ENCODE measurements around the gene KIAA1614.

The KIAA1614 gene

GRCh38 chr1:180912211-180912800 is 391 bp upstream of the KIAA1614 start:
- Histone ChIP-seq H3K4me1 (ENCODE audit: low read length) (peaks cover 58% of the 10 kb centered on the region), H4K20me1 (ENCODE audit: insufficient read depth, low read length) (no peaks in the 10 kb centered on the region), H3K36me3 (replicated peaks; ENCODE audit: low read depth, low read length) (no peaks in the 10 kb centered on the region), H3K27ac (ENCODE audit: low read length) (peak overlapping the region; percentile 12), H3K9me3 (ENCODE audit: insufficient read depth, low read length) (no peaks in the 10 kb centered on the region), H3K9ac (ENCODE audit: low read length) (peak overlapping the region; percentile 75), H2AFZ (ENCODE audit: low read depth, low read length) (peak overlapping the region; percentile 44), H3K27me3 (ENCODE audit: low read depth, low read length) (0 out of 2 replicates have a peak, but pooled peaks cover 3% of the 10 kb centered on the region), H3K79me2 (ENCODE audit: low read length) (no peaks in the 10 kb centered on the region), H3K4me2 (ENCODE audit: low read length) (peak overlapping the region; percentile 85), H3K4me3 (ENCODE audit: low read length) (peak overlapping the region; percentile 75)
- TF ChIP-seq CTCF (IDR thresholded peaks at IDR 0.05; ENCODE audit: low read depth, low read length), result no peak

DNA sequence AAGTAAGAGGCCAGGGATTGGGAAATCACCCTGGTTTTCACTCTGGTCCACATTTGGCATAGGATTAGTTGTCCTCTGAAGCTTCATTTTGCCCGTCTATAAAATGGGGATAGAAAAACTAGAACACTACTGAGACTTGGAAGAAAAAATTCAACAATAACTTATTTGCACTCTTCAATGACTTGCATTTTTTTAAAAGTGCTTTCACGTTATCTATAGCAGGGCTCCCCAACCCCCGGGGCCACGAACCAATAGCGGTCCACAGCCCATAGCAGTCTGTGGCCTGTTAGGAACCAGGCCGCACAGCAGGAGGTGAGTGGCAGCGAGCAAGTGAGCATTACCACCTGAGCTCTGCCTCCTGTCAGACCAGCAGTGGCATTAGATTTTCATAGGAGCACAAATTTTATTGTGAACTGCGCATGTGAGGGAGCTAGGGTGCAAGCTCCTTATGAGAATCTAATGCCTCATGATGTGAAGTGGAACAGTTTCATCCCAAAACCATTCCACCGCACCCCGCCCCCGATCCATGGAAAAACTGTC is 2.8 kb downstream of the KIAA1614 start:
- Histone ChIP-seq H3K27ac (ENCODE audit: low read length) (no peak overlapping the region), H3K27me3 (ENCODE audit: low read depth, low read length) (0 out of 2 replicates have a peak, but pooled peaks cover 3% of the 10 kb centered on the region), H3K36me3 (replicated peaks; ENCODE audit: low read depth, low read length) (no peaks in the 10 kb centered on the region), H4K20me1 (ENCODE audit: insufficient read depth, low read length) (no peaks in the 10 kb centered on the region), H3K9ac (ENCODE audit: low read length) (no peak overlapping the region), H3K79me2 (ENCODE audit: low read length) (no peaks in the 10 kb centered on the region), H3K4me1 (ENCODE audit: low read length) (peaks cover 53% of the 10 kb centered on the region), H3K4me2 (ENCODE audit: low read length) (no peak overlapping the region), H2AFZ (ENCODE audit: low read depth, low read length) (no peak overlapping the region), H3K9me3 (ENCODE audit: insufficient read depth, low read length) (no peaks in the 10 kb centered on the region), H3K4me3 (ENCODE audit: low read length) (no peak overlapping the region)
- TF ChIP-seq EZH2phosphoT487 (IDR thresholded peaks at IDR 0.05; ENCODE audit: low read depth) (no peak), CTCF (IDR thresholded peaks at IDR 0.05; ENCODE audit: low read depth, low read length) (no peak)

DNA sequence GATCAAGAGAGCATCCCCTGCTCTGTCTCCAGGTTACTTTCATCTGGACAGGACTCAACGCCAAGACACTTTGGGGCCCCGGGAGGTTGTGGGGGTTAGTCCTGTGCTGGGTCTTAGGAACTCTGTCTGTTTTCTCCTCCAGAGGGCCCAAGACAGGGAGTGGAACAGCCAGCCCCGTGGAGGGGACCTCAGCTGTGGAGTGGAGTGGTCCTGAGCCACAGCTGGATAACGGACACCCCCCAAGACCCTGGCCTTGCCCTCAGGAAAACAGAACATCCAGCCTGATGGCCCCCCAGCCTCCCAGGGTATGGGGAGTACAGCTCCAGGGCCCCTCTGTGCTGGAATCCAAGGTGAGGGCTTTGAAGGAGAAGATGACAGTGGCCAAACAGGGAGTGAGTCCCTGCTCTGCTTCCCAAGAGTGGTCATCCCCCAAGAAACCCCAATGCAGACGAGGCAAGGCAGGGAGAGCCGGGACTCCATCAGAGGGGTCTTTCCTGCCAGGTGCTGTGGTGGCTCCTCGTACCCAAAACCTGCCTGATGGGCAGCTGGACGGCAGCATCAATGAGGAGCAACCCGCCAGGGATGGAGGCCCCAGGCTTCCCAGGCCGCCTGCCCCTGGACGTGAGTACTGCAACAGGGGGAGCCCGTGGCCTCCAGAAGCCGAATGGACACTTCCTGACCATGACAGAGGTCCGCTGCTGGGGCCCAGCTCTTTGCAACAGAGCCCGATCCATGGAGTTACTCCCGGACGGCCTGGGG is 3.5 kb downstream of the KIAA1614 start:
- Histone ChIP-seq H3K9me3 (ENCODE audit: insufficient read depth, low read length) (no peaks in the 10 kb centered on the region), H3K79me2 (ENCODE audit: low read length) (no peaks in the 10 kb centered on the region), H4K20me1 (ENCODE audit: insufficient read depth, low read length) (no peaks in the 10 kb centered on the region), H3K4me3 (ENCODE audit: low read length) (no peak overlapping the region), H3K4me1 (ENCODE audit: low read length) (peaks cover 53% of the 10 kb centered on the region), H3K27ac (ENCODE audit: low read length) (no peak overlapping the region), H3K4me2 (ENCODE audit: low read length) (no peak overlapping the region), H3K27me3 (ENCODE audit: low read depth, low read length) (0 out of 2 replicates have a peak, but pooled peaks cover 3% of the 10 kb centered on the region), H3K9ac (ENCODE audit: low read length) (no peak overlapping the region), H2AFZ (ENCODE audit: low read depth, low read length) (no peak overlapping the region), H3K36me3 (replicated peaks; ENCODE audit: low read depth, low read length) (no peaks in the 10 kb centered on the region)
- no peak for TF ChIP-seq EZH2phosphoT487 (IDR thresholded peaks at IDR 0.05; ENCODE audit: low read depth)
- no peak for TF ChIP-seq CTCF (IDR thresholded peaks at IDR 0.05; ENCODE audit: low read depth, low read length)

GRCh38 chr1:180916771-180917170 is 4.1 kb downstream of the KIAA1614 start:
- Histone ChIP-seq H3K79me2 (ENCODE audit: low read length) (no peaks in the 10 kb centered on the region), H3K27me3 (ENCODE audit: low read depth, low read length) (0 out of 2 replicates have a peak, but pooled peaks cover 3% of the 10 kb centered on the region), H3K36me3 (replicated peaks; ENCODE audit: low read depth, low read length) (no peaks in the 10 kb centered on the region), H4K20me1 (ENCODE audit: insufficient read depth, low read length) (no peaks in the 10 kb centered on the region), H3K4me1 (ENCODE audit: low read length) (peaks cover 53% of the 10 kb centered on the region), H2AFZ (ENCODE audit: low read depth, low read length) (no peak overlapping the region), H3K4me2 (ENCODE audit: low read length) (peak overlapping the region; percentile 24; the same call in 1 of the 2 replicates), H3K9me3 (ENCODE audit: insufficient read depth, low read length) (no peaks in the 10 kb centered on the region), H3K27ac (ENCODE audit: low read length) (no peak overlapping the region), H3K9ac (ENCODE audit: low read length) (no peak overlapping the region), H3K4me3 (ENCODE audit: low read length) (no peak overlapping the region)
- no peak for TF ChIP-seq CTCF (IDR thresholded peaks at IDR 0.05; ENCODE audit: low read depth, low read length)
- no peak for TF ChIP-seq EZH2phosphoT487 (IDR thresholded peaks at IDR 0.05; ENCODE audit: low read depth)
